ENCODE results near the gene METRNL.

Gene METRNL

DNA sequence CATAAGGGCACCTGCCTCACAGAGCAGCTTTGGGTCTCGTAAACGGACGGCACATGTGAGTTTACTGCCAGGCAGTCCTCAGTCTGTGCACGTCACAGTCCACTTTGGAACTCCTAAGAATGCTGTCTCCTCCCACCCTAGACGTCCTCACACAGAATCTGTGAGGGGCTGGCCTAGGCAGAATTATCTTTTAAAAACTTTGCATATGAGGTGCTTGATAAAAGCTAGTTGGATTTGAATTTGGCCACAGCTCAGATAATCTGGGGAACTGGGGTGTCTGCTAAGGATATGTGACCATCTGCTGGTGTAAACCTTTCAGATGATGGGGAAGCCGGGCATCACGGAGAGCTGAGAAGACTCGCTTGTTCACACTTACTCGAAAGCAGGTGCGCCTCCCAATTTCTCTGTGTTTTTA, 64.4 kb downstream of the METRNL start:
- no peak for DNase-seq (ENCODE audit: extremely low spot score)
- POLR2A ChIA-PET = no interaction called here
- CTCF ChIA-PET = interaction anchor here (1.5 kb wide), 1 partner anchor 10 kb away, joined by 5 read pairs; no protein-coding TSS in a partner anchor
- TF ChIP-seq, protein P1, sequence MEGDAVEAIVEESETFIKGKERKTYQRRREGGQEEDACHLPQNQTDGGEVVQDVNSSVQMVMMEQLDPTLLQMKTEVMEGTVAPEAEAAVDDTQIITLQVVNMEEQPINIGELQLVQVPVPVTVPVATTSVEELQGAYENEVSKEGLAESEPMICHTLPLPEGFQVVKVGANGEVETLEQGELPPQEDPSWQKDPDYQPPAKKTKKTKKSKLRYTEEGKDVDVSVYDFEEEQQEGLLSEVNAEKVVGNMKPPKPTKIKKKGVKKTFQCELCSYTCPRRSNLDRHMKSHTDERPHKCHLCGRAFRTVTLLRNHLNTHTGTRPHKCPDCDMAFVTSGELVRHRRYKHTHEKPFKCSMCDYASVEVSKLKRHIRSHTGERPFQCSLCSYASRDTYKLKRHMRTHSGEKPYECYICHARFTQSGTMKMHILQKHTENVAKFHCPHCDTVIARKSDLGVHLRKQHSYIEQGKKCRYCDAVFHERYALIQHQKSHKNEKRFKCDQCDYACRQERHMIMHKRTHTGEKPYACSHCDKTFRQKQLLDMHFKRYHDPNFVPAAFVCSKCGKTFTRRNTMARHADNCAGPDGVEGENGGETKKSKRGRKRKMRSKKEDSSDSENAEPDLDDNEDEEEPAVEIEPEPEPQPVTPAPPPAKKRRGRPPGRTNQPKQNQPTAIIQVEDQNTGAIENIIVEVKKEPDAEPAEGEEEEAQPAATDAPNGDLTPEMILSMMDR (IDR thresholded peaks at IDR 0.05; ENCODE audit: control extremely low read depth, extremely low read depth, low read depth, missing control alignments) = no peak

Data from GM10248 (cell line).